Suprapubic skin (tissue), 3 donors: Measurements from ENCODE around the gene ADARB1.

Source experiments
- CTCF ChIP-seq, 2 donors: fragments of 200-600 bp in 1 of 2; fragments of 450-650 bp in 1 of 2; sonication (generic) in 1 of 2; IDR thresholded peaks; one replicate each; pipeline ENCODE4 v1.5.1; 2016 to 2019; ENCODE audit warnings: antibody characterized with exemption in 2 of 2, mild to moderate bottlenecking in 1 of 2, moderate library complexity in 1 of 2
- POLR2A ChIP-seq, 2 donors: fragments of 450-650 bp; IDR thresholded peaks; one replicate each; pipeline ENCODE4 v1.6.1; 2017; ENCODE audit warnings: antibody characterized with exemption in 2 of 2, mild to moderate bottlenecking in 2 of 2, moderate library complexity in 2 of 2

GRCh38 chr21:45248301-45248892 lies 174.0 kb downstream of the ADARB1 start:
- TF ChIP-seq POLR2A (IDR thresholded peaks at IDR 0.05) = no peak
- no peak for TF ChIP-seq CTCF (IDR thresholded peaks at IDR 0.05)
